Central memory CD4-positive, alpha-beta T cell (primary cell): ENCODE measurements around the gene ENOX2.
"Not testable (repeated sequence)": the region's sequence is repeated elsewhere in the genome, so short reads cannot be mapped to it uniquely, and the experiment has no call there.

Experiments used
- DNase-seq: peaks from one replicate; pipeline ENCODE4 v3.0.0; 2022

Gene ENOX2

GRCh38 chrX:130746077-130746476 is 156.9 kb downstream of the ENOX2 start:
- DNase-seq = no peak

GRCh38 chrX:130741584-130741983 is 161.4 kb downstream of the ENOX2 start:
- DNase-seq = no peak

- no peak for DNase-seq
Observed at GRCh38 chrX:130741151-130741550, 161.9 kb downstream of the ENOX2 start.

- DNase-seq = no peak
Observed at GRCh38 chrX:130738638-130739195, 164.3 kb downstream of the ENOX2 start.

- no peak for DNase-seq
Observed at GRCh38 chrX:130734713-130735112, 168.3 kb downstream of the ENOX2 start.

GRCh38 chrX:130728208-130728607 is 174.8 kb downstream of the ENOX2 start:
- no peak for DNase-seq

- DNase-seq = no peak
Observed at GRCh38 chrX:130726661-130727060, 176.3 kb downstream of the ENOX2 start.

- no peak for DNase-seq
Observed at GRCh38 chrX:130725519-130725918, 177.5 kb downstream of the ENOX2 start.

GRCh38 chrX:130719413-130719812 is 183.6 kb downstream of the ENOX2 start:
- DNase-seq = no peak

- no peak for DNase-seq
Observed at GRCh38 chrX:130718137-130718536, 184.9 kb downstream of the ENOX2 start.

- no peak for DNase-seq
Observed at GRCh38 chrX:130716781-130717413, 186.1 kb downstream of the ENOX2 start.

GRCh38 chrX:130716346-130716745 is 186.7 kb downstream of the ENOX2 start:
- no peak for DNase-seq

- no peak for DNase-seq
Observed at GRCh38 chrX:130715299-130715698, 187.7 kb downstream of the ENOX2 start.

- no peak for DNase-seq
Observed at GRCh38 chrX:130714665-130715064, 188.3 kb downstream of the ENOX2 start.

GRCh38 chrX:130714135-130714534 is 188.9 kb downstream of the ENOX2 start:
- DNase-seq = no peak

GRCh38 chrX:130709178-130709577 is 193.8 kb downstream of the ENOX2 start:
- not testable (repeated sequence) for DNase-seq

- DNase-seq = no peak
Observed at GRCh38 chrX:130705591-130705990, 197.4 kb downstream of the ENOX2 start.

GRCh38 chrX:130704053-130705038 is 198.7 kb downstream of the ENOX2 start:
- no peak for DNase-seq

- no peak for DNase-seq
Observed at GRCh38 chrX:130702867-130703707, 199.9 kb downstream of the ENOX2 start.

GRCh38 chrX:130700629-130701028 is 202.4 kb downstream of the ENOX2 start:
- DNase-seq = no peak

GRCh38 chrX:130699618-130700017 is 203.4 kb downstream of the ENOX2 start:
- no peak for DNase-seq

GRCh38 chrX:130696542-130696941 is 206.5 kb downstream of the ENOX2 start:
- DNase-seq = no peak

GRCh38 chrX:130695931-130696330 is 207.1 kb downstream of the ENOX2 start:
- DNase-seq = no peak
